ENCODE measurements around the gene WASF3.

WASF3 gene

DNA sequence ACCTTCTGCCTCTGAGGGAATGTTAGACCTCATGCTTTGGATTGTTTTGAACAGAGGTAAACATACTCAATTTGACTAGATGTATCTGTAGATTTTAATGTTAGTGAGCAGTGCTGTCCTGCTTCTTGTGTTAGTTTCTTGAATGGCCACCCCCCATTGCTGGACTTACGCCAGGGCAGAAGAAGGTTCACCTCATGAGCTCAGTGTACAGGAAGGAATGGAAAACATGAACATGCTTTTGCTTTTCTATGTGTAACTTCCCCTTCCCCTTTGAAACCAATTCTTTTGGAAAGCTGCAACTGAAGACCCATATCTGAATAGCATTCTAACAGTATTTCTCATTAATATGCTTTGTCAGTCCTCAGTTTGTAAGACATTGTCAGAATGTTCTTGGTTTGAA, 32.3 kb downstream of the WASF3 start:
- no peak for DNase-seq (ENCODE audit: low spot score)

DNA sequence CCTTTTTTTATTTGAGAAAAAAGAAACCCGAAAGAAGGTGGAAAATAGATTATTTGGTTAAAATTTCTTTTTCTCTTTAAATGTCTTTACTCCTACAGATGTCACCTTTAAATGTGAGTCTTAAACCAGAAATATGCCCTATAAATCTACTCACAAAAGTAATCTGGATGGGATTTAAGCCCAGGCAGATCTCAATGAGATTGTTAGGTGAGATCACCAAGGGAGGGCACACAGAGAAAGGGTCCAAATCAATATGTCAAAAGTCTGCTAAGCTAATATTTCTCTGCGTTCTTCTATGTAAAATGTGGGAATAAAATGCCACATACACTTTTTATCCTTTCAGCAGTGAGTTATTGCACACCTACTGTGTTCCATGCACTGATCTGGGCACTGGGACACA, 32.9 kb downstream of the WASF3 start:
- DNase-seq (ENCODE audit: low spot score), result no peak

DNA sequence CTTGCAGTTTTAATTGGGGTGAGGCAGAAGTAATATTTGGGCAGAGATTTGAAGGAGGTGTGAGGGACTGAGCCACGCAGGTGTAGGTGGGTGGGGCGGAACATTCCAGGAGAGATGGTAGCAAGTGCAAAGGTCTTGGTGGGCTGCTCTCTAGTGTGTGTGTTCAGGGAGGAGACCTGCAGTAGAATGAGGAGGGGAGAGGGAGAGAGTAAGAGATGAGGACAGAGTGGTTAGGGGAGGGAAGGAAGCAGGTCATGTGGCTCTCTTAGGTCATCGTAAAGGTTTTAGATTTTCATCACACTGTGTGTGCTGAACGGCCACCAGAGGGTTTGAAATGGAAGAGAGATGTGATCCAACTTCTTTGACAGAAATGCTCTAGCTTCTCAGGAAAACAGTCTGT, 33.5 kb downstream of the WASF3 start:
- no peak for DNase-seq (ENCODE audit: low spot score)

DNA sequence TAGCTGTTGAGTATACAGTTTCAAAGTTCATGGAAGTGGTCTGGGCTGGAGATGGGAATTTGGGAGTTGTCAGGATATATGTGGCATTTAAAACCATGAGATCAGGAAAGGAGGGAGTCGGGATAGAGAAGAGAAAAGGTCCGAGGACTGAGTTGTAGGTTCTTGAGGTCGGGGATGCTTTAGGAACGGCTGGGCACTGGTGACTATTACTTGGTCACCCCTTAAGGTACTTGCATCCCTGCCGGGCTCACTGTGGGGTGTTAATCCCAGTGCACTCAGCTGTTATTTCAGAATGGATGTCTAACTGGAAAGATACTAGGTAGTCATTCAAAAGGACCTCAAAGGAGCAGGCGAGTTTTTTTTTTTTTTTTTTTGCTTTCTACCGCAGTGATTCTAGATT, 34.2 kb downstream of the WASF3 start:
- no peak for DNase-seq (ENCODE audit: low spot score)

- DNase-seq (ENCODE audit: low spot score), result no peak
Observed at GRCh38 chr13:26593661-26594060, 36.2 kb downstream of the WASF3 start.

DNA sequence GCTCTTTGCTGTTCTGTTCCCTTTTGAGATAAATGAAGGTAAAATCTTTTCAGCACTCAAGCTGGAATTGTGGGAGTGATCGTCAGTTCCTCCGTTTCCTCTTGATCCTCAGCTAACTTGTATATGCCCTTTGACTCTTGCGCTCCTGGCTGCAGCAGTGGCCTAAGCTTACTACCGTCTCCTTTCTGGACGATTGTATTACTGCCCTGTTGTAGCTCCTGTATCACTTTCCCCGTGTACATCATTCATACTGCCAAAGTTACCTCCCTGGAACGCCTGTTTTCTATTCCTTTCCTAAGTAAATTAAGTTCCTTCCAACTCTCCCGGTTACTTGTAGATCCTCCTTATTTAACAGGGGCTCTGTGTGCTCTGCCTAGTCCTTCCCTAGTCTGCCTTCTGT, 36.9 kb downstream of the WASF3 start:
- no peak for DNase-seq (ENCODE audit: low spot score)

DNA sequence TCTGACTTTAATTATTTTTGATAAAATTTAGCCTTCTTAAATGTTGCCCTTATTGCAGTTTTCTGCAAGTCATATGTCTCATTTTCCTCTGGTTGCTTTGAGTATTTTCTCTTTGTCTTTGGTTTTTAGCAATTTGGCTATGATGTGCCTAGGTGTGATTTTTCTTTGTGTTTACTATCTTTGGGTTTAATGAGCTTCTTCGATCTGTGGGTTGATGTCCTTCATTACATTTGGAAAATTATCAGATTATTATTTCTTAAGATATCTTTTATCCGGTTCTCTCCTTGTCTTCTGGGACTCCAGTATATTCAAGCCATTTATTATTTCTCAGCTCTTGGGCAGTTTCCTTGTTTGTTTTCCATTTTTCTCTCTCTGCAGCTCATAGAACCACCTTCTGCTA, 39.0 kb downstream of the WASF3 start:
- DNase-seq (ENCODE audit: low spot score), result no peak

DNA sequence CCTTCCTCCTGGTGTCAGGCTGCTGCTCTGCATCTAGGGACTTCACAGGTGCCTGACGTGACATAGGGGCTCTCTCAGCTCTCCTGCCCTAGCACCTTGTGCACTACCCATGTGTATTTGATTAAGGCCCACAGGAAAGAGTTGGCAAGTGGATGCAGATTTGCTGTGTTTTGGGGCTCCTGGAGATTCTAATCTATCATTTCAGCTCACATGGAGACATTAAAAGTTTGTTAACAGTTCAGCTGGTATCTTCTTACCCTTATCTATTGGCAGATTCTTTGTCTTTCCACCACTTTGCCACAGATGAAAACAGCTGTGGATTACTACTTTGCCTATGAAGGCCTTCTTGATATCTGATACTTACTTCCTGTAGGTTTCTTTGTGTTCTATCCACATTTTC, 41.9 kb downstream of the WASF3 start:
- DNase-seq (ENCODE audit: low spot score), result peak; percentile 40

DNA sequence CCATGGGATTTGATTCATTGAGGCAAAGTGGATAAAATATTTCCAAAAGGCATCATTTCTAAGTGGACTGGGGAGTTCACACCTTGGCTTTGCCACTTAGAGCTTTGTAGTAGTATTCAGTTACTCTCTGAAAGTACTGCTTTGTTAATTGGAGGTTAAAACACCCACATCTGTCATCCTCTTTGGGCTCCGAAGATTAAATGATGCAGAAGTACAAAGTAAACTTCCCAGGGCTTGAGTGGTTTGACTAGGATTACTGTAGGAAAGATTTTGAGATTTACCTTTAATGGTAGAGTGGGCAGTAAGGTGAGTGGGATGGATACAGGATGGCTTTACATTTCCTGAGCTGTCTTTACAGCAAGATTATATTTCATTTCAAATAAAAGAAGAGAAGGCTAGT, 42.4 kb downstream of the WASF3 start:
- DNase-seq (ENCODE audit: low spot score), result no peak

DNA sequence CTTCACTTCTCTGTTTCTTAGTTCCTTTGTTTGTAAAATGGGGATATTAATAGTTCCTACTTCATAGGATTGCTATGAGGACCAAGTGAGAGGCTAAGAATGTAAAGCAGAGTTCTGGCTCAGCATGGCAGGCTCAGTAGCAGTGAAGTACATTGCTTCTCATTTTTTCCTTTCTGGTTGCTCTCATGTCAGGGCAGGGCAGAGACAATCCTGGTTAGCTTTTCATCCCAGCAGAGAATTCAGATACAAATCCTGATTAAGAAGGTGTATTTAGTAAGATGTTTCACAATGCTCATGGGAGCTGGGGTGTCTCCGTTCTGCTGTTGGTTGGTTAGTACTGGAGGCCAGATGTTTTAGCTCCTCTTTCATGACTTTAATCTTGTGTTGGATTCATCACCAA, 42.9 kb downstream of the WASF3 start:
- DNase-seq (ENCODE audit: low spot score), result no peak

- peak; percentile 3 for DNase-seq (ENCODE audit: low spot score)
Observed at GRCh38 chr13:26601669-26602068, 44.2 kb downstream of the WASF3 start.

DNA sequence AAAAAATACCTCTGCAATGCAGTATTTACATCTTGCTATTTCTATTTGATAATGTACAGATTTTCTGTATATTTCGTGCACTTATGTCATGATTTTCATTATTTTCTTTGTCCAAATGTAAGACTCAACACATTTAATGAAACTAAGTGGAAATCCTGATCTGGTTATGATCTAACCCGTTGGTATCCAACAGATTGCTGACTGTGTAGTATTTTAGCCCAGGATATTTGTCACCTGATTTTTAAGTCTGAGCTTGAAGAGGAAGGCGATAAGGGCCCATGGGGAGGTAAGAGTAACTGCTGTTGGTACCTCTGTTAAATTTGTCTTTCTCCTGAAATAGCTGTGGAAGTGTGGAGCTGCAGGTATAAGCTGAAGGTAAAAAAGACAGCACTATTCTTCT, 45.3 kb downstream of the WASF3 start:
- DNase-seq (ENCODE audit: low spot score), result no peak

DNA sequence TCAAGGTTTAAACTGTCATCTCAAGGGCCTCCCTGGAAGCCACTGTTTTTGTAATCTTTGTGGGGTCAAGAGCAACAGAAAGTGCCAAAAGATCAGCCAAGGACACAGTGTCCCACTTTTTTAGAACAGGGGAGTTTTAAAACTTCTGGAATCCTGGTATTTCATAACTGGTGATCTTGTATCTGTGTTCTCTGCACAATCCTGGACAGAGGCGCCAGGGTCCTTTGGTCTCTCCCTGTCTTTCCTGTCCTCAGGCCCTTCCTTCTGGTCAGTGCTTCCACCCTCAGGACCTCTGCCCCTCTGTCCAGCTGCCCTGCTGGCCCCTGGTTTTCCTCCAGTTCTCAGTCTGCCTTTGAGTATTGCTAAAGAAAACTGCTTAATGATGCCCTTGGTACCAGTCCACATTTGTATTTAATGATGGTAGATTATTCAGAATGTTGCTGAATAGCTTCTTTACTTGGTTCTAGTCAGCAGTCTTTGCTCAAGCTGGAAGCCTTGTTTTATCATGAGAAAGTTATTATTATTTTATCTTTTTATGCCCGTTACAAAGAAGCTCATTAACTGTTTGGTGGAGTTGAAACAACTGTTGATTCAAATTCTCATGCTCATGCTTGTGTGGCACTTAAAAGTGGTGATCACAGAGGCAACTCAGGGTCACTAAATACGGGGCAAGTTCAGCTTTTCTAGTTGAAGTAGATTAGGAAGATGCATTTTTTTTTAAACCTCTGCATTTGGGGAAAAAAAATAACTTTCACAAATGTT, 47.5 kb downstream of the WASF3 start:
- DNase-seq (ENCODE audit: low spot score), result no peak

- no peak for DNase-seq (ENCODE audit: low spot score)
Observed at GRCh38 chr13:26605845-26606244, 48.4 kb downstream of the WASF3 start.

DNA sequence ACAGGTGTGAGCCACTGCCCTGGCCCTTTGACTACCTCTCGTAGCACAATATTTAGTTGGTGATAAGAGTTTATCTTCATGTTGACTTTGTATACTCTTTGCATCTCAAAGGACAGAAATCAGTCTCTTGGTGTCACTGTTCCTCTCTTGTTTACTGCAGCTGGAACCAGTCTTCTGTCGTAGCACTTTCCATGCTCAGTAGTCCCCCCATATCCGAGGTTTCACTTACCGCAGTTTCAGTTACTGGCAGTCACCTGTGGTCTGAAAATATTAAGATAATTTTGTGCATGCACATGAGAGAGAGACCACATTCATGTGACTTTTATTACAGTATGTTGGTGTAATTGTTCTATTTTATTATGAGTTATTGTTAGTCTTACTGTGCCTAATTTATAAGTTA, 49.1 kb downstream of the WASF3 start:
- DNase-seq (ENCODE audit: low spot score), result no peak

DNA sequence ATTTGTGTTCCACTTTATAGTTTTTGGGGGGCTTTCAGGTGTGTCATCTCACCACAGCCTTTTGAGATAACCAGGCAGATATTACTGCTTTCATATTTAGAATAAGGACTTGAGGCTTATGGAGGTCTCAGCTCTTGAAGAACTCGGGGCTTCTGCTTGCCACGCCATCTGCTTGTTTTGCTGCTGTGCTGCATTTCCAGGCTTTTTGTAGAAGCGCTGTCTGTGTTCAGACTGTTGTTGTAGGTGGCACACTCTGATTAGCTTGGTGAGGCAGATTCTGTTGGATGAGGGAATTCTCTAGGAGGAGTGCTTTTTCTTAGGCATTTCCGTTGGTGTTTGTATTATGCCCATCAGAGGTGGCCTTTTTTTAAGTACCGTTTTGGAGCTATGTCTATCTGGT, 57.2 kb downstream of the WASF3 start:
- no peak for DNase-seq (ENCODE audit: low spot score)

DNA sequence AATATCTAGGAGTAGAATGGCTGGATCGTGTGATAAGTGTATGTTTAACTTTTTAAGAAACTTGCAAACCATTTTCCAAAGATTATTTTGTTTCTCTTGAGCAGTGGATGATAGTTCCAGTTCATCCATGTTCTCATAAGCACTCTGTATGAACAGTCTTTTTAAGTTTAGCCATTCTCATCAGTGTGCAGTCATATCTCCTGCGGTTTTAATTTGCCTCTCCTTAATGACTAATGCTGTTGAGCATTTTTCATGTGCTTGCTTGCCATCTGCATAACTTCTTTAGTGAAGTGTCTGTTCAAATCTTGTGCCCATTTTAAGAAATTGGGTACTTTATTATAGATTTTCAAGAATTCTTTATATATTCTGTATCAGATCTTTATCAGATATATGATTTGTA, 58.6 kb downstream of the WASF3 start:
- DNase-seq (ENCODE audit: low spot score), result no peak

DNA sequence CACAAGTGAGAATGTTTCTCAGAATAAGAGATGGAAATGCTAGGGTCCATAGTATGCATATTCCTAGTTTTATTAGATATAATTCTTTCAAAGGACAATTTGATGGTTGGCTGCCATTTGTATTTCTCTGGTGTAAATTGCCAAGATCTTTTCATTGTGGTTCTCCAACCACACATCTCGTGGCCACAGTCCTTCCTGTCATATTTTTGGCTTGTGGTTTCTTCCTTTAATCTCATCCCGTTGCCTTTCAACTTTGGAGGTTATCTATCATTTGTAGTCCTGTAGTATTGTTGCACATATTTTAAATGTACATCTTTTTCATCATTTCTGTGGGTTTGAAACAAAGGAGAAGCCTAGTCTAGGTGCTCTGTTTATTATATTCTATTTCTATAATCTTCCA, 61.2 kb downstream of the WASF3 start:
- DNase-seq (ENCODE audit: low spot score), result no peak

GRCh38 chr13:26619358-26619757, 61.9 kb downstream of the WASF3 start:
- DNase-seq (ENCODE audit: low spot score), result no peak

GRCh38 chr13:26621731-26622401, 64.4 kb downstream of the WASF3 start:
- DNase-seq (ENCODE audit: low spot score), result no peak

GRCh38 chr13:26623125-26623524, 65.6 kb downstream of the WASF3 start:
- no peak for DNase-seq (ENCODE audit: low spot score)

- no peak for DNase-seq (ENCODE audit: low spot score)
Observed at GRCh38 chr13:26624572-26624971, 67.1 kb downstream of the WASF3 start.

- DNase-seq (ENCODE audit: low spot score), result no peak
Observed at GRCh38 chr13:26626271-26626670, 68.8 kb downstream of the WASF3 start.

GRCh38 chr13:26628706-26629105, 71.2 kb downstream of the WASF3 start:
- no peak for DNase-seq (ENCODE audit: low spot score)

Data from SK-N-DZ (cell line).